Tibial nerve (tissue), 4 donors: ENCODE results near the gene FAM174C. TPM values are rescaled to one million over a fixed set of nuclear protein-coding genes. Genes with fewer than 3 reads are reported as not detected.

Source experiments
- DNase-seq, 2 donors: peaks; one replicate each; pipeline ENCODE4 v3.0.0-alpha.2; 2019; ENCODE audit warnings: low spot score in 2 of 2
- H3K27ac ChIP-seq, 4 donors: fragments of 200-600 bp; sonication (generic) in 3 of 4; one replicate each; pipeline ENCODE4 v1.5.1; 2017 to 2019; ENCODE audit warnings: mild to moderate bottlenecking in 1 of 4
- H3K27me3 ChIP-seq, 2 donors: fragments of 200-600 bp; sonication (generic) in 1 of 2; one replicate each; pipeline versions ENCODE4 v1.5.1 to v1.6.0; 2017 to 2019
- H3K36me3 ChIP-seq, 3 donors: fragments of 200-600 bp; sonication (generic); one replicate each; pipeline ENCODE4 v1.5.1; 2018 to 2019
- H3K4me1 ChIP-seq, 4 donors: fragments of 200-600 bp; sonication (generic) in 3 of 4; one replicate each; pipeline ENCODE4 v1.5.1; 2017 to 2019
- H3K4me3 ChIP-seq, 4 donors: fragments of 200-600 bp; sonication (generic) in 3 of 4; one replicate each; pipeline ENCODE4 v1.5.1; 2017 to 2019; ENCODE audit warnings: mild to moderate bottlenecking in 1 of 4, moderate library complexity in 1 of 4
- H3K9me3 ChIP-seq, 4 donors: fragments of 200-600 bp; sonication (generic) in 3 of 4; one replicate each; pipeline ENCODE4 v1.5.1; 2017 to 2019
- CTCF ChIP-seq, 5 experiments: fragments of 200-600 bp in 3 of 5; fragments of 450-650 bp in 2 of 5; sonication (generic) in 3 of 5; IDR thresholded peaks; one replicate each; pipeline ENCODE4 v1.5.1; 2016 to 2019; ENCODE audit warnings: antibody characterized with exemption in 5 of 5, mild to moderate bottlenecking in 3 of 5, moderate library complexity in 2 of 5
- EP300 ChIP-seq, 2 donors: sonication (generic); formaldehyde crosslinking; IDR thresholded peaks; one replicate each; pipeline ENCODE4 v1.6.1; 2017; ENCODE audit warnings: antibody characterized with exemption in 2 of 2, mild to moderate bottlenecking in 1 of 2
- POLR2A ChIP-seq, 2 donors: fragments of 450-650 bp; IDR thresholded peaks; one replicate each; pipeline ENCODE4 v1.6.1; 2017; ENCODE audit warnings: antibody characterized with exemption in 2 of 2, mild to moderate bottlenecking in 2 of 2, moderate library complexity in 2 of 2
- WGBS, 2 donors: methylation state at CpG; one replicate each; pipeline ENCODE4 v1.1.5; 2018; 5-methylcytosine and 5-hydroxymethylcytosine counted together
- total RNA-seq, 4 donors: library from RNA; depleted of rRNA; stranded (reverse); fragments of >200 nt; gene quantifications; one replicate each; pipeline ENCODE4 v1.1.0, GENCODE V29; 2016

FAM174C gene
- total RNA-seq, 4 donors from 2014 or later: 25.5 to 80.7 (median 52.0) TPM

- DNase-seq: no peak
- H3K27me3 ChIP-seq: no peaks in the 10 kb centered on the region
- TF ChIP-seq POLR2A (IDR thresholded peaks at IDR 0.05): no peak
- TF ChIP-seq CTCF (IDR thresholded peaks at IDR 0.05): no peak
- TF ChIP-seq EP300 (IDR thresholded peaks at IDR 0.05): no peak
- no peaks in the 10 kb centered on the region for H3K9me3 ChIP-seq
- peak overlapping the region; percentile 93 to 100 (median 98) for H3K27ac ChIP-seq
- H3K36me3 ChIP-seq: peaks cover 6 to 44% (median 38%) of the 10 kb centered on the region in 3 donors
- WGBS, 2 donors: 60 to 67% methylated on average over 26 of the region's 26 CpGs
- H3K4me1 ChIP-seq: peaks cover 11 to 83% (median 80%) of the 10 kb centered on the region in 4 donors
- peak overlapping the region; percentile 72 to 81 (median 77) for H3K4me3 ChIP-seq
These were observed 4.3 kb upstream of the FAM174C start for GRCh38 chr19:1270854-1271527.

DNA sequence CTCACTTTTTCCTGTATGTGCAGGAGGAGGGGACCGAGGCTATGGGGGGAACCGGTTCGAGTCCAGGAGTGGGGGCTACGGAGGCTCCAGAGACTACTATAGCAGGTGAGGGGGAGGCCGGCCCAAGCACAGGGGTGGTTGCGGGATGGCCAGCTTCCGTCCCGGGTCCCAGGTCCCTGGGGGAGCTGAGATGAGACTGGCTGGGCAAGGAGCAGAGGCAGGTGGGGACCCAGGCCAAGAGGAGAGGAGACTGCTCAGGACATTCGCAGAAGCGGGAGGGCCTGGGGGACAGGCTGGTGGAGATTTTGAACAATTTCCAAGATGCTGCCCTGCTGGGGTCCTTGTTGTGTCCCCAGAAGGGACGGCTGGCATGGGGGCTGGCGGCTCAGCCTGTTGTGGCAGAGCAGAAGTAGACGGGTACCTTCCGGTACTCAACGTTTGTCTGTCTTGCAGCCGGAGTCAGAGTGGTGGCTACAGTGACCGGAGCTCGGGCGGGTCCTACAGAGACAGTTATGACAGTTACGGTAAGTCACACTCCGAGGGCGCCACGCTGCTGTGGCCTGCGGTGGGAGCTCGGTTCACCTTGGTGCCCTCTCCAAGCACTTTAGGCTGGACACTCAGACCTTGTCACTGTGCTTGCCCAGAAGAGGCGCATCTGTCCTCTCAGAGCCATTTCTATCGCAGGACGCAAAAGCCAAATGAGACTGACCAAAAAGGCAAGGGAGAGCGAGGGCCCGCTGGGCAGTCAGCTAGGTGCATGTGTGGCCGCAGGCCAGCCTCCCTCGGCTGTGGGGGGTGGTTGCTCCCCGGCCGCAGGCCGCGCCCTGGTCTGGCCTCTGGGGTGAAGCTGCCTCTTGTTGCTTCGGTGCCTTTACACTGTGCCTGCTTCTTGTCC lies 3.6 kb upstream of the FAM174C start:
- peaks cover 6 to 44% (median 38%) of the 10 kb centered on the region in 3 donors for H3K36me3 ChIP-seq
- no peak for DNase-seq
- H3K4me1 ChIP-seq: peaks cover 11 to 83% (median 79%) of the 10 kb centered on the region in 4 donors
- H3K9me3 ChIP-seq: no peaks in the 10 kb centered on the region
- H3K4me3 ChIP-seq: peak overlapping the region in 2 of 4 donors; percentile 75 to 81
- TF ChIP-seq POLR2A (IDR thresholded peaks at IDR 0.05): no peak
- TF ChIP-seq EP300 (IDR thresholded peaks at IDR 0.05): no peak
- no peak for TF ChIP-seq CTCF (IDR thresholded peaks at IDR 0.05)
- peak overlapping the region; percentile 34 to 100 (median 96) for H3K27ac ChIP-seq
- no peaks in the 10 kb centered on the region for H3K27me3 ChIP-seq
- 70 to 73% methylated on average over 36 to 37 of the region's 37 CpGs for WGBS, 2 donors

DNA sequence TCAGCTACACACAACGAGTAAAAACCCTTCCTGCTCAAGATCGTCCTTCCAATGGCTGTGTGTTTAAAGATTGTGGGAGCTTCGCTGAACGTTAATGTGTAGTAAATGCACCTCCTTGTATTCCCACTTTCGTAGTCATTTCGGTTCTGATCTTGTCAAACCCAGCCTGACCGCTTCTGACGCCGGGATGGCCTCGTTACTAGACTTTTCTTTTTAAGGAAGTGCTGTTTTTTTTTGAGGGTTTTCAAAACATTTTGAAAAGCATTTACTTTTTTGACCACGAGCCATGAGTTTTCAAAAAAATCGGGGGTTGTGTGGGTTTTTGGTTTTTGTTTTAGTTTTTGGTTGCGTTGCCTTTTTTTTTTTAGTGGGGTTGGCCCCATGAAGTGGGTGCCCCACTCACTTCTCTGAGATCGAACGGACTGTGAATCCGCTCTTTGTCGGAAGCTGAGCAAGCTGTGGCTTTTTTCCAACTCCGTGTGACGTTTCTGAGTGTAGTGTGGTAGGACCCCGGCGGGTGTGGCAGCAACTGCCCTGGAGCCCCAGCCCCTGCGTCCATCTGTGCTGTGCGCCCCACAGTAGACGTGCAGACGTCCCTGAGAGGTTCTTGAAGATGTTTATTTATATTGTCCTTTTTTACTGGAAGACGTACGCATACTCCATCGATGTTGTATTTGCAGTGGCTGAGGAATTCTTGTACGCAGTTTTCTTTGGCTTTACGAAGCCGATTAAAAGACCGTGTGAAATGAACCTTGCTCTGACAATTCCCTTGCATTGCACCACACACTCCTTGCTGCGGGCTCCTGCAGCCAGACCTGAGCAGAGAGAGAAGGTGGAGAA lies 2.7 kb upstream of the FAM174C start:
- H3K4me3 ChIP-seq: peak overlapping the region in 1 of 4 donors; percentile 75
- no peak for TF ChIP-seq EP300 (IDR thresholded peaks at IDR 0.05)
- no peak for TF ChIP-seq POLR2A (IDR thresholded peaks at IDR 0.05)
- no peak for TF ChIP-seq CTCF (IDR thresholded peaks at IDR 0.05)
- peak overlapping the region in 3 of 4 donors; percentile 91 to 99 (median 93) for H3K27ac ChIP-seq
- H3K9me3 ChIP-seq: no peaks in the 10 kb centered on the region
- 54 to 58% methylated on average over 33 of the region's 33 CpGs for WGBS, 2 donors
- H3K4me1 ChIP-seq: peaks cover 8 to 77% (median 72%) of the 10 kb centered on the region in 4 donors
- no peaks in the 10 kb centered on the region for H3K27me3 ChIP-seq
- no peak for DNase-seq
- peaks cover 6 to 52% (median 38%) of the 10 kb centered on the region in 3 donors for H3K36me3 ChIP-seq

DNA sequence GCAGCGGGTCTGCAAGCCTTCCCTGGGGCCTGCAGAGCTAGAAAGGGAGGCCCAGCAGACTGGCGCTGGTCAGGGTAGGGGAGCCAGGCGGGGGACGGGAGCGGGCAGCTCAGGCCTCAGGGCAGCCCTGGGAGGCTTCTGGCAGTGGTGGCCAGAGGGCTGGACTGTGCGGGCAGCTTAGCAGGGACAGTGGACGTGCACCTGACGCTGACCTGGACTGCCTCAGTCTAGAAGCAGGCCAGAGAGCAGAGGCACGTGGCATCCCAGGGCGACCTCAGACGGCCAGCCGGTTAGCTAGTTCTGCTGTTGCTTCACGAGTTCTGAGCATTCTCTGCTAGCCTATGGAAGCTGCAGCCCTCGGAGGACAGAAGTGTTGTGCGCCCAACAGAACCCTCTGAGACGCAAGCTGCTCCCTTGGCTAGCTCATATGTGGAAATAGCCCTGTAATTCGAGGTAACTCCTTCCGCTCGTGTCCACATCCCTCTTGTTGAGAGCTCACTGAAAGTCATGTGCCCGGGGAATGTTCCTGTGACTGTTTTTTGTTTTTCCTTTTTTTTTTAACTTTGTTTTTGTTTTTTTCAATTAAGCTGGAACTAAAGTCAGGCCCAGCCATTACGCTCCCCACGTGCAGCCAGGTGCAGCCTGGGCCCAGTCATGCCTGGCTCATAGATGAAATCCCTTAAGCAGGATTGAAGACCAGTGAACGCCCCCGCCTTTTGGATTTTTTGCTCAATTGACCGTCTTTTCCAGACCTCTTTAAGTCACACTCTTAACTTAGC lies 1.9 kb upstream of the FAM174C start:
- Histone ChIP-seq H3K4me1 (peaks cover 8 to 69% (median 64%) of the 10 kb centered on the region in 4 donors), H3K27me3 (no peaks in the 10 kb centered on the region), H3K27ac (peak overlapping the region in 3 of 4 donors; percentile 91 to 99 (median 99)), H3K4me3 (no peak overlapping the region), H3K36me3 (peaks cover 6 to 60% (median 38%) of the 10 kb centered on the region in 3 donors), H3K9me3 (no peaks in the 10 kb centered on the region)
- DNase-seq: no peak
- TF ChIP-seq EP300 (IDR thresholded peaks at IDR 0.05): no peak
- no peak for TF ChIP-seq CTCF (IDR thresholded peaks at IDR 0.05)
- TF ChIP-seq POLR2A (IDR thresholded peaks at IDR 0.05): no peak
- 74 to 82% methylated on average over 23 to 25 of the region's 25 CpGs for WGBS, 2 donors
